Activated CD4-positive, CD25-positive, alpha-beta regulatory T cell treated with anti-CD3 and anti-CD28 coated beads, Interleukin-2, amount 50 U/mL, for 16 hours (primary cell): Measurements from ENCODE around the gene GRIA2.
"Not testable (repeated sequence)": the region's sequence is repeated elsewhere in the genome, so short reads cannot be mapped to it uniquely, and the experiment has no call there.

Source experiments
- DNase-seq: peaks from one replicate; pipeline ENCODE4 v3.0.0-alpha.2; 2020; ENCODE audit warnings: low read depth, low spot score

Gene GRIA2

GRCh38 chr4:157220371-157220881 is at the start of gene GRIA2:
Gene GRIA2 (plus strand): TSS chr4:157220728. CDS start chr4:157221043, 315 bp downstream.
- no peak for DNase-seq

- no peak for DNase-seq
Measured at GRCh38 chr4:157172011-157172410, 48.5 kb upstream of the GRIA2 start.

- DNase-seq: not testable (repeated sequence)
Measured at GRCh38 chr4:157180268-157180667, 40.3 kb upstream of the GRIA2 start.

GRCh38 chr4:157184300-157184699 is 36.2 kb upstream of the GRIA2 start:
- no peak for DNase-seq

GRCh38 chr4:157185363-157185762 is 35.2 kb upstream of the GRIA2 start:
- no peak for DNase-seq

- no peak for DNase-seq
Measured at GRCh38 chr4:157195374-157195773, 25.2 kb upstream of the GRIA2 start.

GRCh38 chr4:157196046-157196445 is 24.5 kb upstream of the GRIA2 start:
- no peak for DNase-seq

- no peak for DNase-seq
Measured at GRCh38 chr4:157204634-157205244, 15.8 kb upstream of the GRIA2 start.

GRCh38 chr4:157217708-157218107 is 2.8 kb upstream of the GRIA2 start:
- DNase-seq: no peak

GRCh38 chr4:157219711-157220370 is 687 bp upstream of the GRIA2 start:
- DNase-seq: no peak

GRCh38 chr4:157221426-157221894 is 932 bp downstream of the GRIA2 start:
- no peak for DNase-seq

- DNase-seq: no peak
Measured at GRCh38 chr4:157221895-157222770, 1.6 kb downstream of the GRIA2 start.

- no peak for DNase-seq
Measured at GRCh38 chr4:157222771-157223160, 2.2 kb downstream of the GRIA2 start.

- DNase-seq: no peak
Measured at GRCh38 chr4:157223456-157223855, 2.9 kb downstream of the GRIA2 start.

GRCh38 chr4:157225096-157225495 is 4.6 kb downstream of the GRIA2 start:
- DNase-seq: no peak

- DNase-seq: no peak
Measured at GRCh38 chr4:157226035-157226434, 5.5 kb downstream of the GRIA2 start.

GRCh38 chr4:157226601-157227000 is 6.1 kb downstream of the GRIA2 start:
- no peak for DNase-seq

GRCh38 chr4:157231525-157231924 is 11.0 kb downstream of the GRIA2 start:
- no peak for DNase-seq

GRCh38 chr4:157242871-157243270 is 22.3 kb downstream of the GRIA2 start:
- DNase-seq: no peak

GRCh38 chr4:157244348-157244747 is 23.8 kb downstream of the GRIA2 start:
- no peak for DNase-seq

- no peak for DNase-seq
Measured at GRCh38 chr4:157245351-157245750, 24.8 kb downstream of the GRIA2 start.

GRCh38 chr4:157246964-157247363 is 26.4 kb downstream of the GRIA2 start:
- DNase-seq: no peak
